Endometrial microvascular endothelial cells (primary cell): ENCODE results near the gene IL2RA. TPM values are rescaled to one million over a fixed set of nuclear protein-coding genes. Genes with fewer than 3 reads are reported as not detected.

Source experiments
- in situ Hi-C: cut with HindIII; loops from 2 replicates; pipeline ENCODE4 v1.10.0; 2017; ENCODE audit warnings: low sequenced_read_pairs, low pct_unique_long_range_greater_than_20kb; ENCODE audit errors: inconsistent ontology term
- total RNA-seq: library from RNA; depleted of rRNA; stranded (reverse); fragments of >200 nt; gene quantifications from one replicate; pipeline ENCODE4 v1.2.3, GENCODE V29; 2015; ENCODE audit errors: inconsistent ontology term

The IL2RA gene
- total RNA-seq, 1 donor from 2014 or later = not detected

- in situ Hi-C loops = no loop called here
Measured at GRCh38 chr10:5975641-5976473, 86.3 kb downstream of the IL2RA start.

GRCh38 chr10:5973069-5973468 lies 89.1 kb downstream of the IL2RA start:
- in situ Hi-C loops = loop anchor here (25.0 kb wide), 1 partner anchor 114 kb away; the partner anchor contains the start of gene RBM17

GRCh38 chr10:5971886-5972285 lies 90.3 kb downstream of the IL2RA start:
- in situ Hi-C loops = loop anchor here (25.0 kb wide), 1 partner anchor 115 kb away; the partner anchor contains the start of gene RBM17

- in situ Hi-C loops = loop anchor here (25.0 kb wide), 1 partner anchor 116 kb away; the partner anchor contains the start of gene RBM17
Measured at GRCh38 chr10:5971315-5971832, 90.8 kb downstream of the IL2RA start.

- in situ Hi-C loops = loop anchor here (25.0 kb wide), 1 partner anchor 117 kb away; the partner anchor contains the start of gene RBM17
Measured at GRCh38 chr10:5970527-5970926, 91.6 kb downstream of the IL2RA start.

- in situ Hi-C loops = loop anchor here (25.0 kb wide), 1 partner anchor 117 kb away; the partner anchor contains the start of gene RBM17
Measured at GRCh38 chr10:5970066-5970465, 92.1 kb downstream of the IL2RA start.

- in situ Hi-C loops = loop anchor here (25.0 kb wide), 1 partner anchor 118 kb away; the partner anchor contains the start of gene RBM17
Measured at GRCh38 chr10:5968681-5969453, 93.3 kb downstream of the IL2RA start.

- in situ Hi-C loops = loop anchor here (25.0 kb wide), 1 partner anchor 119 kb away; the partner anchor contains the start of gene RBM17
Measured at GRCh38 chr10:5968037-5968680, 94.0 kb downstream of the IL2RA start.

GRCh38 chr10:5965266-5965665 lies 96.9 kb downstream of the IL2RA start:
- in situ Hi-C loops = loop anchor here (25.0 kb wide), 1 partner anchor 122 kb away; the partner anchor contains the start of gene RBM17

- in situ Hi-C loops = loop anchor here (25.0 kb wide), 1 partner anchor 123 kb away; the partner anchor contains the start of gene RBM17
Measured at GRCh38 chr10:5964736-5965135, 97.4 kb downstream of the IL2RA start.

- in situ Hi-C loops = loop anchor here (25.0 kb wide), 1 partner anchor 124 kb away; the partner anchor contains the start of gene RBM17
Measured at GRCh38 chr10:5963591-5963990, 98.6 kb downstream of the IL2RA start.

- in situ Hi-C loops = loop anchor here (25.0 kb wide), 1 partner anchor 124 kb away; the partner anchor contains the start of gene RBM17
Measured at GRCh38 chr10:5963071-5963470, 99.1 kb downstream of the IL2RA start.

- in situ Hi-C loops = loop anchor here (25.0 kb wide), 1 partner anchor 125 kb away; the partner anchor contains the start of gene RBM17
Measured at GRCh38 chr10:5962358-5962940, 99.7 kb downstream of the IL2RA start.

- in situ Hi-C loops = loop anchor here (25.0 kb wide), 1 partner anchor 126 kb away; the partner anchor contains the start of gene RBM17
Measured at GRCh38 chr10:5961405-5962100, 100.6 kb downstream of the IL2RA start.

- in situ Hi-C loops = loop anchor here (25.0 kb wide), 1 partner anchor 126 kb away; the partner anchor contains the start of gene RBM17
Measured at GRCh38 chr10:5960973-5961275, 101.2 kb downstream of the IL2RA start.
